OCI-LY1 (cell line): ENCODE data around the gene MXRA7.

ENCODE experiments used
- CTCF ChIP-seq: fragments of 200-600 bp; sonication (generic), shearing (Covaris generic); IDR thresholded peaks from 2 replicates; pipeline ENCODE4 v1.5.1; 2017; ENCODE audit warnings: mild to moderate bottlenecking, antibody characterized with exemption, low read length, moderate library complexity, mixed read lengths
- EZH2 ChIP-seq: fragments of 200-600 bp; sonication (generic), shearing (Covaris generic); IDR thresholded peaks from 2 replicates; pipeline ENCODE4 v1.8.0; 2017; ENCODE audit warnings: borderline replicate concordance, mixed run types, mild to moderate bottlenecking, antibody characterized with exemption, low read length, moderate library complexity, mixed read lengths

- TF ChIP-seq CTCF (no peak), EZH2 (no peak)
Observed at GRCh38 chr17:76641501-76641900, 69.3 kb downstream of the MXRA7 start.
